Spleen (tissue), 11 donors: Measurements from ENCODE around the gene PARP11. TPM values are rescaled to one million over a fixed set of nuclear protein-coding genes. Genes with fewer than 3 reads are reported as not detected.

Source experiments
- DNase-seq: peaks from one replicate; pipeline ENCODE4 v3.0.0-alpha.2; 2020
- H3K27ac ChIP-seq, 8 donors: fragments of 200-600 bp; sonication (generic) in 7 of 8; 1 replicate in 4 of 8; 2 replicates in 4 of 8; pipeline versions ENCODE4 v1.5.0 to v1.8.0; 2016 to 2021; ENCODE audit warnings: inconsistent platforms in 4 of 8, mild to moderate bottlenecking in 4 of 8, moderate library complexity in 1 of 8
- H3K27me3 ChIP-seq, 7 donors: fragments of 200-600 bp; sonication (generic) in 6 of 7; replicated peaks in 1 of 7; 1 replicate in 4 of 7; 2 replicates in 3 of 7; pipeline versions ENCODE4 v1.5.0 to v1.8.0; 2016 to 2021; ENCODE audit warnings: inconsistent platforms in 3 of 7, mild to moderate bottlenecking in 1 of 7
- H3K36me3 ChIP-seq, 6 donors: fragments of 200-600 bp; sonication (generic) in 5 of 6; 1 replicate in 4 of 6; 2 replicates in 2 of 6; pipeline versions ENCODE4 v1.5.0 to v1.8.0; 2016 to 2021; ENCODE audit warnings: inconsistent platforms in 2 of 6
- H3K4me1 ChIP-seq, 6 donors: fragments of 200-600 bp; sonication (generic) in 5 of 6; 1 replicate in 3 of 6; 2 replicates in 3 of 6; pipeline versions ENCODE4 v1.5.0 to v1.8.0; 2016 to 2021; ENCODE audit warnings: inconsistent platforms in 3 of 6
- H3K4me3 ChIP-seq, 8 donors: fragments of 200-600 bp; sonication (generic) in 7 of 8; 1 replicate in 4 of 8; 2 replicates in 4 of 8; pipeline versions ENCODE4 v1.5.0 to v1.8.0; 2016 to 2021; ENCODE audit warnings: inconsistent platforms in 4 of 8, mild to moderate bottlenecking in 4 of 8, moderate library complexity in 2 of 8
- H3K9me3 ChIP-seq, 8 donors: fragments of 200-600 bp; sonication (generic) in 7 of 8; 1 replicate in 4 of 8; 2 replicates in 4 of 8; pipeline versions ENCODE4 v1.5.0 to v1.8.0; 2016 to 2021; ENCODE audit warnings: inconsistent platforms in 4 of 8
- CTCF ChIP-seq, 11 experiments: fragments of 200-600 bp in 7 of 11; fragments of 450-650 bp in 4 of 11; sonication (generic) in 4 of 11; IDR thresholded peaks in 8 of 11; conservative IDR thresholded peaks in 3 of 11; 1 replicate in 7 of 11; 2 replicates in 4 of 11; pipeline versions ENCODE4 v1.4.0 to v1.8.0; 2016 to 2021; ENCODE audit warnings: antibody characterized with exemption in 11 of 11, inconsistent platforms in 4 of 11, mild to moderate bottlenecking in 1 of 11
- POLR2A ChIP-seq, 3 donors: fragments of 450-650 bp; IDR thresholded peaks; one replicate each; pipeline ENCODE4 v1.5.1; 2017; ENCODE audit warnings: antibody characterized with exemption in 3 of 3, mild to moderate bottlenecking in 1 of 3
- POLR2AphosphoS5 ChIP-seq, 3 donors: sonication (generic); formaldehyde crosslinking; IDR thresholded peaks; one replicate each; pipeline ENCODE4 v1.5.1; 2017; ENCODE audit warnings: antibody characterized with exemption in 3 of 3
- WGBS, 5 donors: extraction: QIAGEN DNeasy Blood & Tissue Kit in 3 of 5; methylation state at CpG; one replicate each; pipeline versions ENCODE4 v1.1.5 to v1.1.7; 2013 to 2018; 5-methylcytosine and 5-hydroxymethylcytosine counted together
- intact Hi-C: fragments of 100-400 bp; cut with DNase I; formaldehyde crosslinking; loops from one replicate; pipeline ENCODE4 v1.15.0; 2023; ENCODE audit warnings: low total_unique reads
- polyA plus RNA-seq, 3 donors: library from polyadenylated mRNA; stranded (reverse); fragments of 200-250 nt; gene quantifications; one replicate each; pipeline ENCODE4 v1.2.1, GENCODE V29; 2013
- total RNA-seq, 7 donors: library from RNA; depleted of rRNA in 3 of 7; stranded (reverse); fragments of >200 nt in 3 of 7; fragmentation: NEBNext Ultra II Directional in 4 of 7; extraction: Animal tissue kit (Norgen Biotek cat#: 25700) in 4 of 7; gene quantifications; one replicate each; pipeline versions ENCODE4 v1.1.0 to v1.2.1, GENCODE V29; 2016 to 2021
- donor health status: healthy with polysubstance abuse.
- donor health status: DM: no; HTN: no; CAD: no; lungs with moderate emphysema.
- donor health status: DM: no; HTN: no; CAD: no.
- donor health status: Bipolar disorder and iron deficiency.
- donor health status: healthy.
- donor health status: DM: no; HTN: no; CAD: no.
- donor health status: DM: yes; HTN: yes; CAD: no.

PARP11 gene
- total and polyA plus RNA-seq, 10 donors, result 3.7 to 25.2 (median 17.8) TPM

- WGBS, 5 donors, result 92 to 97% (median 95%) methylated on average over 5 of the region's 5 CpGs
These were observed 63.2 kb downstream of the PARP11 start for GRCh38 chr12:3810016-3810370.

GRCh38 chr12:3809357-3810015, 63.7 kb downstream of the PARP11 start:
- no peaks in the 10 kb centered on the region for H3K27me3 ChIP-seq

More at GRCh38 chr12:3810016-3810370, 63.2 kb downstream of the PARP11 start:
- Histone ChIP-seq H3K27me3 (no peaks in the 10 kb centered on the region), H3K36me3 (peaks cover 0 to 86% (median 30%) of the 10 kb centered on the region in 6 donors), H3K4me1 (no peaks in the 10 kb centered on the region), H3K27ac (no peak overlapping the region), H3K9me3 (no peaks in the 10 kb centered on the region), H3K4me3 (no peak overlapping the region)
- TF ChIP-seq POLR2AphosphoS5 (IDR thresholded peaks at IDR 0.05) (no peak), CTCF (IDR thresholded peaks at IDR 0.05 in 8 of 11, conservative IDR thresholded peaks at IDR 0.05 in 3 of 11) (no peak), POLR2A (IDR thresholded peaks at IDR 0.05) (no peak)
- no peak for DNase-seq
- intact Hi-C loops, result no loop called here

GRCh38 chr12:3805077-3805476, 68.1 kb downstream of the PARP11 start:
- H3K4me1 ChIP-seq, result no peaks in the 10 kb centered on the region
- intact Hi-C loops, result no loop called here
- TF ChIP-seq POLR2A (IDR thresholded peaks at IDR 0.05) (no peak), POLR2AphosphoS5 (IDR thresholded peaks at IDR 0.05) (no peak), CTCF (IDR thresholded peaks at IDR 0.05 in 8 of 11, conservative IDR thresholded peaks at IDR 0.05 in 3 of 11) (no peak)
- no peaks in the 10 kb centered on the region for H3K9me3 ChIP-seq
- no peak overlapping the region for H3K4me3 ChIP-seq
- no peak overlapping the region for H3K27ac ChIP-seq
- H3K27me3 ChIP-seq, result no peaks in the 10 kb centered on the region
- WGBS, 5 donors, result 74 to 88% (median 80%) methylated on average over 1 of the region's 1 CpG
- DNase-seq, result no peak
- peaks cover 0 to 54% (median 16%) of the 10 kb centered on the region in 6 donors for H3K36me3 ChIP-seq

More at GRCh38 chr12:3809357-3810015, 63.7 kb downstream of the PARP11 start:
- DNase-seq, result no peak
- Histone ChIP-seq H3K36me3 (peaks cover 0 to 83% (median 30%) of the 10 kb centered on the region in 6 donors), H3K9me3 (no peaks in the 10 kb centered on the region), H3K4me3 (no peak overlapping the region), H3K27ac (no peak overlapping the region), H3K4me1 (no peaks in the 10 kb centered on the region)
- intact Hi-C loops, result no loop called here
- TF ChIP-seq CTCF (IDR thresholded peaks at IDR 0.05 in 8 of 11, conservative IDR thresholded peaks at IDR 0.05 in 3 of 11) (no peak), POLR2A (IDR thresholded peaks at IDR 0.05) (no peak), POLR2AphosphoS5 (IDR thresholded peaks at IDR 0.05) (no peak)
- 88 to 92% (median 89%) methylated on average over 6 of the region's 6 CpGs for WGBS, 5 donors

- intact Hi-C loops, result loop anchor here (5.0 kb wide), 1 partner anchor 502 kb away; no protein-coding TSS in a partner anchor
- Histone ChIP-seq H3K4me1 (no peaks in the 10 kb centered on the region), H3K9me3 (no peaks in the 10 kb centered on the region), H3K27me3 (no peaks in the 10 kb centered on the region), H3K4me3 (no peak overlapping the region), H3K36me3 (peaks cover 0 to 47% (median 16%) of the 10 kb centered on the region in 6 donors), H3K27ac (no peak overlapping the region)
- TF ChIP-seq POLR2AphosphoS5 (IDR thresholded peaks at IDR 0.05) (no peak), CTCF (IDR thresholded peaks at IDR 0.05 in 8 of 11, conservative IDR thresholded peaks at IDR 0.05 in 3 of 11) (peak; percentile 46 to 92 (median 81)), POLR2A (IDR thresholded peaks at IDR 0.05) (no peak)
- WGBS, 5 donors, result 43 to 52% (median 49%) methylated on average over 14 of the region's 14 CpGs
- DNase-seq, result peak; percentile 84
These were observed 69.2 kb downstream of the PARP11 start for GRCh38 chr12:3803865-3804472.
